ENCODE results near the gene SPOCK1. TPM values are rescaled to one million over a fixed set of nuclear protein-coding genes. Genes with fewer than 3 reads are reported as not detected.

Gene SPOCK1
- total and polyA plus RNA-seq, 9 of the 15 experiments (the other 6 are each of a cell fraction or from before 2014, with no cell fraction given): 0.01 to 0.35 (median 0.04) TPM; not detected in 6

GRCh38 chr5:137194300-137194699 lies 304.8 kb downstream of the SPOCK1 start:
- Histone ChIP-seq H2AFZ (ENCODE audit: low read depth, low read length) (no peak overlapping the region), H3K4me3 (no peak overlapping the region), H3K9ac (ENCODE audit: insufficient read depth in 1 of 2, low read depth in 2 of 2, low read length in 2 of 2) (no peak overlapping the region), H3K4me1 (replicated peaks in 1 of 2; ENCODE audit: control insufficient read depth in 2 of 2, insufficient read depth in 2 of 2, low read length in 2 of 2) (no peaks in the 10 kb centered on the region), H3K4me2 (ENCODE audit: insufficient read depth, low read length) (no peak overlapping the region), H3K27ac (ENCODE audit: extremely low read depth, low read depth, low read length) (no peak overlapping the region), H3K9me3 (replicated peaks; ENCODE audit: control insufficient read depth, insufficient read depth, low read depth, low read length) (no peaks in the 10 kb centered on the region), H3K27me3 (ENCODE audit: control insufficient read depth in 2 of 2, insufficient read depth in 2 of 2, low read length in 2 of 2) (no peaks in the 10 kb centered on the region), H3K36me3 (ENCODE audit: control insufficient read depth, insufficient read depth, low read length) (no peaks in the 10 kb centered on the region), H3K9me1 (ENCODE audit: control insufficient read depth, insufficient read depth, low read length) (no peaks in the 10 kb centered on the region), H3K79me2 (ENCODE audit: control insufficient read depth, insufficient read depth, low read length) (no peaks in the 10 kb centered on the region), H4K20me1 (replicated peaks; ENCODE audit: control insufficient read depth, insufficient read depth, low read length) (no peaks in the 10 kb centered on the region)
- no TSS peak for BruUV-seq (replicated peaks)
- ATAC-seq: no peak
- ChIA-PET POLR2A (interaction anchor here (0.6 to 1.1 kb wide), 2 partner anchors 8 to 12 kb away, joined by 3 read pairs; no protein-coding TSS in a partner anchor), CTCF (ENCODE audit: low intra/inter-chr PET ratio) (no interaction called here)
- 4% methylated on average over 8 of the region's 8 CpGs for WGBS (ENCODE audit: insufficient coverage, low coverage, missing lambda C conversion rate)
- no peak for TF ChIP-seq SAFB2 (IDR thresholded peaks at IDR 0.05; ENCODE audit: borderline replicate concordance, low read depth, low read length, severe bottlenecking)
- no peak for TF ChIP-seq HEY1 (CRISPR knock-in tag; IDR thresholded peaks at IDR 0.05; ENCODE audit: borderline replicate concordance)
- TF ChIP-seq ZNF318 (IDR thresholded peaks at IDR 0.05; ENCODE audit: borderline replicate concordance in 1 of 2, low read depth in 1 of 2): no peak
- TF ChIP-seq ZFPM2 (CRISPR knock-in tag; IDR thresholded peaks at IDR 0.05): no peak
- TF ChIP-seq TBL1XR1 (IDR thresholded peaks at IDR 0.05; ENCODE audit: low read length in 2 of 2): no peak
- TF ChIP-seq TEAD2 (tag; IDR thresholded peaks at IDR 0.05): no peak
- TF ChIP-seq DLX4 (CRISPR knock-in tag; IDR thresholded peaks at IDR 0.05): no peak
- TF ChIP-seq RBM22 (IDR thresholded peaks at IDR 0.05; ENCODE audit: low read depth, low read length, poor library complexity, severe bottlenecking): no peak
- DNase-seq (ENCODE audit: extremely low read depth in 1 of 4, low spot score in 3 of 4): no peak
- in situ Hi-C loops (cut with MboI): no loop called here
- FAIRE-seq: no peak
- intact Hi-C loops (cut with micrococcal nuclease): no loop called here
